Measurements from ENCODE around the gene ALS2CL.

ALS2CL gene

DNA sequence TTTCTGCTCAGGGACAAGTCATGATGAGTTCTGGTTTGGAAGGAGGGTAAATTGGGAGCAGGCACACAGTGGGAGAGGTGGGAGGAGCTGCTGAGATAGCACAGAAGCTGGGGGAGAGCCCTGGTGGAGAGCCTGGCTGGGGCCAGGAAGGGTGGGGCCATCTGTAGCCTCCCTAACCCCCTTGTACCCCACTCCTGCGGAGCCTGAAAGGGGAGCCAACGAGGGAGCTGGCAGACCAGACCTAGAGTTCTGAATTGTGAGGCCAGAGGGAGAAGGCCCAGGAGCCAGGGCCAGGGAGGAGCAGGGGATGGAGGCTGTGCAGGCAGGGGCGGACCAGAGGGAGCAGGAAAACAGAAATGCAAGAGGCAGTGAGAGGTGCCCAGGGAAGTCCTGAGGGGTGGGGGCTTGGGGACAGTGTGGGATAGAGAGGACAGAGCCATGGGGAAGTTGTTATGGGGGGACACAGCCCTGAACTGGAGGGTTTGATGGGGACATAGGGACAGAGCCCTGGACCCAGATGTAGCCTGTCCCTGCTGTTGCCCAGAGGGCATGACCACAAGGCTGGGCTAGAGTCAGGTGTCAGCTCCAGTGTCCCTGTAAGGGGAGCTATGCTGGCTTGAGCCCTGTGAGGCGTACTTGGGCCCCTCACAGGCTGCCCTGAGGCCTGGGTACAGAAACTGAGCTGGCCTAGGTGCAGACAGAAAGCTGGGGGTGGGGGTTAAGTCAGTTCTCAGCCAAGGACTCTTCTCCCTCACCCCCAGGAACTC is 8.9 kb upstream of the ALS2CL start:
- Mint-ChIP-seq H3K36me3 (no peaks in the 10 kb centered on the region), H3K4me1 (peaks cover 0 to 1% of the 10 kb centered on the region in 2 donors), H3K27me3 (peaks cover 16 to 45% of the 10 kb centered on the region in 2 donors), H3K27ac (no peak overlapping the region), H3K9me3 (no peaks in the 10 kb centered on the region), H3K4me3 (no peak overlapping the region)
- DNase-seq (no peak), ATAC-seq (replicated peaks) (no peak)

DNA sequence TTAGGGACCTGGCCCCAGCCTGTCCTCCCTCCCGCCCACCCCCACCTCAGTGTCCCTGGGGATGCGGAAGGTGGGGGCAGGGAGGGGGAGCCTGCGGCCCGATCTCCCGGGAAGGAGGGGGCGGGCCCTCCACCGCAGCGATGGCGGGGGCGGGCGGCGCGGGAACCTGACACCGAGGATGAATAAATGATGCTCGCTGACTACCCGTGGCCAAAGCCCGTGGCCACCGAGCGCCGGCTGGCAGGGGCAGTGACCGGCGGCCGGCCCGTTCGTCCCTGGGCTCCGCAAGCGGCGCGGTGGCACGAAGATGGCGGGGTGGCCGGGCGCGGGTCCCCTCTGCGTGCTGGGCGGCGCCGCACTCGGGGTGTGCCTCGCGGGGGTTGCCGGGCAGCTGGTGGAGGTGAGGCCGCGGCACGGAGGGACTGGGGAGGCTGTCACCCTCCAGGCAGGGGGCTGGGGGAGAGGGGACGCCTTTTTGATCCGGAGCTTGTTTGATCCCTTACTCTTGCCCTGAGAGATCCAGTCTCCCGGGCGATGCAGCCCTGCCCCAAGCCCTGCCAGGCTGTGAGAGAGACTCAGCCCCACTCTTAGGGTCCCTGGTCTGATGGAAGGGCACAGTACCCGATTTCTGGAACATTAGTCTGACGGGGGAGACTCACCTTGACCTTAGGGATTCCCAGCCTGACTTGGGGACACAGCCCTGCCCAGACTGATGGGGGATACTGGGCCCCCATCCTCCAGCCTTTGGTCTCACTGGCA is 7.9 kb upstream of the ALS2CL start, which contains the start of gene TMIE:
Gene TMIE, plus strand, starts transcription at position 212 of the 759 bp plus-strand sequence. Its CDS starts 96 bp downstream, at position 308.
- DNase-seq (no peak), ATAC-seq (replicated peaks) (no peak)
- H3K4me1 Mint-ChIP-seq, result peaks cover 0 to 1% of the 10 kb centered on the region in 2 donors
- H3K27ac Mint-ChIP-seq, result no peak within 1 kb of the TSS
- H3K4me3 Mint-ChIP-seq, result peak within 1 kb of the TSS in 1 of 2 donors; percentile 54
- peaks cover 14 to 42% of the 10 kb centered on the region in 2 donors for H3K27me3 Mint-ChIP-seq
- H3K36me3 Mint-ChIP-seq, result no peaks in the 10 kb centered on the region
- no peaks in the 10 kb centered on the region for H3K9me3 Mint-ChIP-seq

DNA sequence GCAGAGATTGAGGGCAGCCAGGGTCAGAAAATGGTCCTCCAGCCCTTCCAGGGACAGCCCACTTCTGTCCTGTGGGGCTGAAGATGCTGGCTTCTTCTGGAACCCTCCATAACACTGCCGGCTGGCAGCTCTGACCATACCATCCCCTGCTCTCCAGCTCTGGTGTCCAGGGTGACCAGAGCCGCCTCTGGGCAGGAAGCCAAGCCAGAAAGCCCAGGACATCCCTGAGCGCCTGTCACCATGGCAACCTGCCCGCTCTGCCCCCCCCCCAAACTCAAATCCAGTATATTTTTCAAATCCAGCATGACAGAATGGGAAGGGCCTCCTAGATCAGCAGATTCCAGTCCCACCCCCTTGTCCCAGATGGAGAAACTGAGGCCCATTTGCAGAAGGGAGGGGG is 7.3 kb upstream of the ALS2CL start:
- ATAC-seq (replicated peaks), result no peak
- Mint-ChIP-seq H3K4me3 (peak overlapping the region in 1 of 2 donors; percentile 54), H3K27me3 (peaks cover 12 to 37% of the 10 kb centered on the region in 2 donors), H3K4me1 (peaks cover 3 to 4% of the 10 kb centered on the region in 2 donors), H3K27ac (no peak overlapping the region), H3K9me3 (no peaks in the 10 kb centered on the region), H3K36me3 (no peaks in the 10 kb centered on the region)
- DNase-seq, result no peak

DNA sequence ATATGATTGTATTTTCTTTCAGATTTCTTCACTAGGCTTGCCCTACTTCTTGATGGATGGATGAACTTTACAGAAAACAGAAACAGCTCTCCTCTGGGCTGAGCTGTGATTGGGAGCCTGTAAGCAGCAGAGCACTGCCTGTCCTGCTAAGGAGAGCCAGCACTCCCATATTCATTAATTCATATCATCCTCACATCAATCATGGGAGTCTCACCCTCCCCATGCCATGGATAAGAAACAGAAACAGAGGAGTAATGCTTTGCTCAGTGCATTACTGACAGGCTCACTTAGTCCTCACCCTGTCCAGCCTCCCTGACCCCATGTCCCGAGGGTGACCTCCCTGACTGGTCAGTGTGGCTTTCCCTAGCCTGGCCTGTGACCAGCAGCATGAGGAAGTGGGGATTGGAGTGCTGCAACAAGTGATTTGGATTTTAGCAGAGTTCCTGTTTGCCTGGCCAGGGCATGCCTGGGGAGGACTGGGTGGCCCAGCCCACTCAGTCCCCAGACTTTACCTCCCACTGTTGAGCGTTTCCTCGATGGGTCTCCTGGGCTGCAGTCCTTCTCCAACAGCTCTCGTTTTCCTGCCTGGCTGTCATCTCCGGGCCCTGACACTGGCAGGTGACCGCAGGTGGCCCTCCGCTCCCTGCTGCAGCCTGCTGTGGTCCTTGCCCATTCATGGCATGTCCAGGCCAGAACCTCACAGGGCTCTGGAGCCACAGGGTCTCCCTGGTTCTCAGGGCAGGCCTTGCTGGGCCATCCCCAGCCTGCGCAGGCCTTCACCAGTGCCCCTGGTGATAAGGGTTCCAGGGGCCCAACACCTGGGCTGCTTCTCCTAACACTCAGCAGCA is 6.4 kb upstream of the ALS2CL start:
- Mint-ChIP-seq H3K27me3 (peaks cover 12 to 33% of the 10 kb centered on the region in 2 donors), H3K4me3 (no peak overlapping the region), H3K4me1 (peaks cover 11 to 12% of the 10 kb centered on the region in 2 donors), H3K9me3 (no peaks in the 10 kb centered on the region), H3K27ac (no peak overlapping the region), H3K36me3 (no peaks in the 10 kb centered on the region)
- ATAC-seq (replicated peaks), result no peak
- no peak for DNase-seq

DNA sequence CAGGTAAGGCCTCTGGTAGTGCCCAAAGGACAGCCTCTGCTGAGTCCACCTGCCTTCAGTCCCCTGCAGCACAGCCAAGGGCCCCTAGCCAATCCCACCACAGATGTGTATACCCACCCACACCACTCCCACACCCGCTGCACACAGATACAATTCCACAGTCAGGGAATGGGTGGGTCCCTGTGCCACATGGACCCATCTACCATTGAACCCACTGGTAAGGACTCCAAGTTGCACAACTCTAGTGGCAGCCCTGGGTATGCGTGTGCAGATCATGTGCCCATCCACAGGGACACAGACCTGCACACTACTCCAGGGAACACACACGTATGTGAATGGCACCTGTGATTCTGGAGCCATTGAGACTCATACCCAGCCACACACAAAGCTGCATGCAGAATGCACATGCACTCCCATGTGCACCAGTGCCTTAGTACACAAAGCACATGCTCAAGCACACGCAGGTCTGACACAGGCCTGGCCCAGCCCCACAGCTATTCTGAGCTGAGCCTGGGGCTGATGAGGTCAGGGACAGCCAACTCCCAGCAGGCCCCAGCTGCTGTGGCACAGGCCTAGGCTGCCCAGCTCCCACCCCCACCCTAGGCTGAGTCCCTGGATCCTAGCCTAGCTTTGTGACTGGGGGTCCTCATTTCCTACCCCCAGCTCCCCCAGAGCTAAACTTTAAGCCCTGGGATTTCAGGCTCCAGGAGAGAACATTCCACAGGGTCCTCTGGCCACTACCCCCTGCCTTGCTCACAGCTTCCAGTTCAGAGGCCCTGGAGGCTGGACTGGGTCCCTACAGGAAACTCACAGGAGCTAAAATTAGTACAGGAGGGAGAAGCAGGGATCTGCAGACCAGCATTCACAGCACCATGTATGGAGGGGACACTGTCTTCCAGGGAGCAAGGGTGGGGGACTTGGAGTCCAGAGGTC is 2.7 kb upstream of the ALS2CL start:
- H3K27ac Mint-ChIP-seq, result no peak overlapping the region
- H3K4me1 Mint-ChIP-seq, result peaks cover 23 to 37% of the 10 kb centered on the region in 2 donors
- H3K36me3 Mint-ChIP-seq, result no peaks in the 10 kb centered on the region
- DNase-seq (no peak), ATAC-seq (replicated peaks) (no peak)
- no peaks in the 10 kb centered on the region for H3K9me3 Mint-ChIP-seq
- H3K27me3 Mint-ChIP-seq, result peaks cover 19 to 31% of the 10 kb centered on the region in 2 donors
- H3K4me3 Mint-ChIP-seq, result no peak overlapping the region

DNA sequence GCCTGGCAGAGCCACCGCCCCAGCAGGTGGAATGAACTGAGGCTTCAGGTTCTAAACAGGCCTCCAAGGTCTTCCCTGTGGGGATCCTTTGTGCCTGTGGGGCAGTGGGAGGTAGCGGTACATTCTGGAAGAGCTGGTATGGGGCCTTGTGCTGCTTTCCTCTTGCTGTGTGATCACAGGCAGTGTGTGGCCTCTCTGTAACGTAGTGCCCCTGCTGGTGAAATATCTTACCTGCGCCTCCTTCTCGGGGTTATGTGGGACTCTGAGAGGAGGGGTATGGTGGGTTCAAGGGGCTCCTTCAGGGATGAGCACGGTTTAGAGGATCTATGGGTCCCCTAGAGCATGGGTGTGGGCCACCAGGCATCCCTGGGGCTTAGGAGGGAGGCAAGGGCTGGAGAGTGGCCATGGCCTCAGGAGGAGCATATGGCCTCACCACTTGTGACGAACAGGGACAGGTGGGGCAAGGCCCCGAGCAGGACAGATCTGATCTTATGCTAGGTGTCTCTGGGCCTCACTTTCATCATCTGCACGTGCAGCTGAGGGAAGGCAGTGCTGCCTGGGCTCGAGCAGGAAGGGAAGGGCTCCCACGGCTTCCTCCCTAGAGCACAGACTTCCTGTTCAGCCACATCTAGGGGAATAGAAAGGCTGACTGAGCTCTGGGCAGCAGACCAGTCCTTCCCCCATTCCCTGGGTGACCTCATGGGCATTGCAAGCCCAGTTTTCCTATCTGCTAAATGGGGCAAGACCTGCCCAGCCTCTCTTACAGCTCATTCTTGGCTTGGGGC is 1.9 kb upstream of the ALS2CL start:
- H3K36me3 Mint-ChIP-seq, result no peaks in the 10 kb centered on the region
- H3K27me3 Mint-ChIP-seq, result peaks cover 20 to 36% of the 10 kb centered on the region in 2 donors
- ATAC-seq (replicated peaks) (peak; percentile 26 to 40), DNase-seq (no peak)
- no peak overlapping the region for H3K27ac Mint-ChIP-seq
- H3K4me1 Mint-ChIP-seq, result peaks cover 23 to 37% of the 10 kb centered on the region in 2 donors
- peak overlapping the region in 1 of 2 donors; percentile 53 for H3K4me3 Mint-ChIP-seq
- no peaks in the 10 kb centered on the region for H3K9me3 Mint-ChIP-seq

DNA sequence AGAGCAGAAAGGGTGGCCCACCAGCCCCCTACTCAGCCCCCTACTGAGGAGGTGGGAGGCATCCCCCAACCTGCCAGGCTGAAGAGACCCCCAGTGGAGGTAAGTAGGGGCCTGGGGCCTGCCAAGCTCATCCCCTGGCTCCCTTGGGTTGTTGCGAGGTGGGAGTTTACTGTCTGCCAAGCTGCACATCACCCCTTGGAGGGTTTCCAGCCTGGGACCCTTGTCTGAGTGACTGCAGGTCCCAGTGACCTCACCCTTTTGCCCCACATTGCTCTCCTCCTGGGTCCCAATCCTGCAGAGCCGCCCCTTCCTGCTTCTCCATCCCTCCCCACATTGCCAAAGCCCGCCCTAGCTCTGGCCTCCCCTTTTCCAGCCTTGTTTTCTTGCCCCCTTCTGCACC is 1.0 kb upstream of the ALS2CL start:
- Mint-ChIP-seq H3K4me1 (peaks cover 23 to 37% of the 10 kb centered on the region in 2 donors), H3K36me3 (no peaks in the 10 kb centered on the region), H3K27me3 (peaks cover 27 to 33% of the 10 kb centered on the region in 2 donors), H3K27ac (peak overlapping the region; percentile 51), H3K9me3 (no peaks in the 10 kb centered on the region), H3K4me3 (peak overlapping the region; percentile 53 to 56)
- DNase-seq, result no peak
- no peak for ATAC-seq (replicated peaks)

DNA sequence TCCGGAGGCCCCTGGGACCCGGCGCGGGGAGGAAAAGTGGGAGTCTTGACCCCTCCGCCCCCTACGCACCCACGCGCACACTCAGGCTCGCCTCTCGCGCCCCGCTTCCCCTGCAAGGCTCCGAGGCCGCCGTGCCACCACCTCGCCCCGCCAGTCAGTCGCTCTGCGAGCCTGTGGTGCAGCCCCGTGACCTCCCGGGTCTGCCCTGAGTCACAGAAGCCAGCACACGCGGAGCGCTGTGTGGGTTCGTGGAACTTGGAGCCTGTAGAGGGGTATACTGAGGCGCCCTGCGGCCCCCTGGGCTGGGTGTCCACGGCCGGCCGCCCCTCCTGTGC is 380 bp upstream of the ALS2CL start:
- H3K4me1 Mint-ChIP-seq, result peaks cover 23 to 37% of the 10 kb centered on the region in 2 donors
- peak; percentile 27 for DNase-seq
- H3K4me3 Mint-ChIP-seq, result peak overlapping the region; percentile 69 to 87
- H3K9me3 Mint-ChIP-seq, result no peaks in the 10 kb centered on the region
- no peaks in the 10 kb centered on the region for H3K36me3 Mint-ChIP-seq
- no peak overlapping the region for H3K27ac Mint-ChIP-seq
- ATAC-seq (replicated peaks), result peak; percentile 54 to 66
- peaks cover 27 to 40% of the 10 kb centered on the region in 2 donors for H3K27me3 Mint-ChIP-seq

DNA sequence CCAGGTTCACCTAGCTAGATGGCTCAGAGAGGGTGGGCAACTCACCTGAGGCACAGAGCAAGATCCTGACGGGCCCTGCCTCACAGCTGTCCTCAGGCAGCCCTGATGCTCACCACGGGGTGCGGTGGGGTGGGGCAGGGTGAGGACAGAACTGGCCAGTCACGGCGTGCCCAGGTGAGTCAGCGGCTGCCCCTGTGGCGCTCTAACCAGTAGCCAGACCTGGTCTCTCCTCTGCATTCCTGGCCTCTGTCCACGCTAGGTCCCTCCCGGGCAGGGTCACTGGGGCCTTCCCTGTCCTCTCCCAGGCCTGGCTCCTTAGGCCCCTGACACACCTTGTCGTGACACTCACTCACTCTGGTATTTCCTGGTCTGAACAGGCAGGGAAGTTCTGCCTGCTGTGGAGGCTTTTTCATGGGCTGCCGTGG is 901 bp downstream of the ALS2CL start:
- ATAC-seq (replicated peaks) (no peak), DNase-seq (no peak)
- Mint-ChIP-seq H3K9me3 (no peaks in the 10 kb centered on the region), H3K27me3 (peaks cover 27 to 40% of the 10 kb centered on the region in 2 donors), H3K36me3 (no peaks in the 10 kb centered on the region), H3K4me1 (peaks cover 23 to 37% of the 10 kb centered on the region in 2 donors), H3K4me3 (peak overlapping the region; percentile 80 to 87), H3K27ac (peak overlapping the region; percentile 82)

DNA sequence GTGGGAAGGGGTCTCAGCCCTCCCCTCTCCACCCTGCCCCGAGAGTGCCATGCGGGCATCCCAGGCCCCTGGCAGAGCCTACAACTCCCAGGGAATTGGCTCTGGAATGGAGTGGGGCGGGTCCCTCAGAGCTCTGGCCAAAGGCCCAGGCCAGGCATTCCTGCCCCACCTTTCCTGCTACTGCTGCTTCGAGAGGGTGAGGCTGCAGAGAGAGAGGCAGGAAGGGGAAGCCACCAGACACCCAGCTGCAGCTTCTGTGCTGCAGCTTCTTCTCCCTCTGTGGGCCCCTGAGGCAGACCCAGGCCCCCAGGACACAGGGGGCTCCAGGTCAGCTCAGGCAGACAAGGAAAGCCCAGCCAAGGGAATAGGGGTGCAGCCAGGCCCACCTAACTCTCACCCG is 2.7 kb downstream of the ALS2CL start:
- no peaks in the 10 kb centered on the region for H3K36me3 Mint-ChIP-seq
- DNase-seq (no peak), ATAC-seq (replicated peaks) (no peak)
- H3K9me3 Mint-ChIP-seq, result no peaks in the 10 kb centered on the region
- no peak overlapping the region for H3K27ac Mint-ChIP-seq
- H3K4me1 Mint-ChIP-seq, result peaks cover 20 to 34% of the 10 kb centered on the region in 2 donors
- peaks cover 30 to 49% of the 10 kb centered on the region in 2 donors for H3K27me3 Mint-ChIP-seq
- H3K4me3 Mint-ChIP-seq, result no peak overlapping the region

DNA sequence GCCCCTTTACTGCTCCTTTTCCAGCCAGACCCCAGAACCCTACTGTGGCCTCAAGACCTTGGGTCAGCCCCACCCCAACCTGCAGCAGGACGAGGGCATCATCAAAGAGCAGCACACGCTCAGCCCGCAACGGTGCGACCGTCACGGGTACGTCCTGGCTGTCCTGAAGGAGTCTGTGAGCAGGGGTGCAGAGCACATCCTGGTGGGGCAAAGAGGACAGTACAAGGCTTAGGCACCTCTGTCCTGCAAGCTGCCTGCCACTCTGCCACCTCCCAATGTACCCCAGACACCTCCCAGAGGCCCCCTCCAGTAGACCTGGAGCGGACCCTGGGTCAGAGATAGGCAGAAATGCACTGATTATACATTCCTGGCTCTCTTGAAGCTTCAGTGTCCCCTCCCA is 8.0 kb downstream of the ALS2CL start:
- Mint-ChIP-seq H3K4me3 (no peak overlapping the region), H3K36me3 (no peaks in the 10 kb centered on the region), H3K9me3 (no peaks in the 10 kb centered on the region), H3K27me3 (peaks cover 11 to 23% of the 10 kb centered on the region in 2 donors), H3K27ac (no peak overlapping the region), H3K4me1 (no peaks in the 10 kb centered on the region)
- ATAC-seq (replicated peaks) (no peak), DNase-seq (no peak)

DNA sequence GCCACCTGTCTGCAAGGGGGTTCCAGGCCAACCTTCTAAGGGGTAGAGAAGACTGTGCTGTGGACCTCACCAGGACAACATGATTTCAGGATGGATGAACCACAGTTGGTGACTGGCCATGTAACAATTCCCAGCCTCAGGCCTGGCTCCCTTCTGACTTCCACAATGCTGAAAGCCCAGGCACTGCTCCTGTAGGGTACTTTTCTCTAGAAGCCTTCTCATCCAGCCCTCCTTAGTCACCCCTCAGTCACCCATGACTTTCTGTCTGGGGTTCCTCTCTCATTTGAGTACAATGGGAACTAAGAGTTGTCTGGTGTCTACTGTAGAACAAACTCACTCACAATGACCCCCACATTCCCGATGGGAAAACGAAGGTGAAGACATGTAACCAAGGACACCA is 8.6 kb downstream of the ALS2CL start:
- DNase-seq (no peak), ATAC-seq (replicated peaks) (no peak)
- no peaks in the 10 kb centered on the region for H3K4me1 Mint-ChIP-seq
- H3K36me3 Mint-ChIP-seq, result no peaks in the 10 kb centered on the region
- no peak overlapping the region for H3K27ac Mint-ChIP-seq
- H3K9me3 Mint-ChIP-seq, result no peaks in the 10 kb centered on the region
- H3K4me3 Mint-ChIP-seq, result no peak overlapping the region
- H3K27me3 Mint-ChIP-seq, result peaks cover 7 to 20% of the 10 kb centered on the region in 2 donors

DNA sequence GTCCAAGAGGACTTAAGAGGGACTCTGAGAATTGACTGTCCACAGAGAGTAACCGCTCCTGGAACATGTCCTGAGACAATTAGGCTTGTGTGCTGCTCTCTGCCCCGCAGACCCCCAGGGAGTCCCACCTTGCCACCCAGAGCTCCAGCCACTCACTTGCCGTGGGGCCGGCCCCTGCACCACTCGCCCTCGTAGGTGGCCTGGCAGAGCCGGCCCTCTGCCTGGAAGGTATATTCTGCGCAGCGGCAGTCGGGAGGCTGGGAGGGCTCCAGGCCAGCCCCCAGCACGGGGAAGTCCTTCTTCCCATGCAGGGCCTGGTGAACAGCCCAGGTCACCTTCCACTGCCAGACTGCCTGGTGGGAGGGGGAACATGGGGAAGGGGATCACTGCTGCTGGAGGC is 10.5 kb downstream of the ALS2CL start:
- Mint-ChIP-seq H3K9me3 (no peaks in the 10 kb centered on the region), H3K4me3 (no peak overlapping the region), H3K27ac (no peak overlapping the region), H3K27me3 (peaks cover 3 to 9% of the 10 kb centered on the region in 2 donors), H3K4me1 (no peaks in the 10 kb centered on the region), H3K36me3 (no peaks in the 10 kb centered on the region)
- DNase-seq (no peak), ATAC-seq (replicated peaks) (no peak)

Data from stimulated activated naive B cell treated with anti-CD40 and anti-IgM and Interleukin-4, amounts not matched to agents 10 μg/mL and 1 μg/mL and 100 μg/mL, for 72 hours (primary cell).